OCI-LY7 (cell line): ENCODE data around the gene OSBPL7. TPM values are rescaled to one million over a fixed set of nuclear protein-coding genes. Genes with fewer than 3 reads are reported as not detected.

ENCODE experiments used
- BruUV-seq: library from RNA; stranded (reverse); fragments of 400-500 nt; replicated peaks from 2 replicates; lab custom pipeline; 2021; lab: Mats Ljungman, UMichigan
- CTCF ChIA-PET: fragments of 300-600 bp; sonication (Branson Sonifier 250); formaldehyde crosslinking; loops from one replicate; lab custom pipeline; 2022; ENCODE audit warnings: antibody characterized with exemption; ENCODE audit not compliant: unreplicated experiment; lab: Charles Lee
- POLR2A ChIA-PET: fragments of 300-600 bp; sonication (Branson Sonifier 250); formaldehyde crosslinking; loops from one replicate; lab custom pipeline; 2022; ENCODE audit warnings: antibody characterized with exemption; lab: Charles Lee
- DNase-seq: peaks from one replicate; pipeline ENCODE4 v3.0.0-alpha.2; 2015; ENCODE audit warnings: low spot score
- H2AFZ ChIP-seq: fragments of 200-600 bp; sonication (generic), shearing (Covaris generic); 2 replicates; pipeline ENCODE4 v1.6.1; 2014; ENCODE audit warnings: mild to moderate bottlenecking, antibody characterized with exemption, low read length, moderate library complexity
- H3K27ac ChIP-seq: fragments of 200-600 bp; sonication (generic); 2 replicates; pipeline ENCODE4 v1.5.1; 2014; ENCODE audit warnings: mixed run types, low read depth, mild to moderate bottlenecking, moderate library complexity, low read length, inconsistent platforms; ENCODE audit not compliant: poor library complexity, severe bottlenecking
- H3K36me3 ChIP-seq: fragments of 200-600 bp; sonication (generic); 2 replicates; pipeline ENCODE4 v1.6.1; 2014; ENCODE audit warnings: mild to moderate bottlenecking, antibody characterized with exemption, low read length, moderate library complexity, mixed read lengths; ENCODE audit not compliant: insufficient read depth
- H3K4me1 ChIP-seq: fragments of 200-600 bp; sonication (generic); 2 replicates; pipeline ENCODE4 v1.5.1; 2014; ENCODE audit warnings: mild to moderate bottlenecking, low read length; ENCODE audit not compliant: insufficient read depth, poor library complexity, severe bottlenecking
- H3K4me2 ChIP-seq: fragments of 200-600 bp; sonication (generic); 2 replicates; pipeline ENCODE4 v1.6.1; 2014; ENCODE audit warnings: mild to moderate bottlenecking, low read length
- H3K4me3 ChIP-seq: fragments of 200-600 bp; sonication (generic); 2 replicates; pipeline ENCODE4 v1.5.1; 2014; ENCODE audit warnings: mild to moderate bottlenecking, low read depth, low read length; ENCODE audit not compliant: poor library complexity, severe bottlenecking
- H3K79me2 ChIP-seq: fragments of 200-600 bp; sonication (generic); 2 replicates; pipeline ENCODE4 v1.6.1; 2016; ENCODE audit warnings: low read depth, mild to moderate bottlenecking, low read length, moderate library complexity, mixed read lengths; ENCODE audit not compliant: insufficient read depth
- H3K9me2 ChIP-seq: fragments of 200-600 bp; sonication (generic); 2 replicates; pipeline ENCODE4 v1.6.1; 2016; ENCODE audit warnings: mild to moderate bottlenecking, low read length, mixed read lengths; ENCODE audit not compliant: insufficient read depth
- H3K9me3 ChIP-seq: fragments of 200-600 bp; sonication (generic); 2 replicates; pipeline ENCODE4 v1.6.1; 2014; ENCODE audit warnings: mild to moderate bottlenecking, mixed run types, low read length, mixed read lengths
- H4K20me1 ChIP-seq: fragments of 200-600 bp; sonication (generic); 2 replicates; pipeline ENCODE4 v1.6.1; 2014; ENCODE audit warnings: mild to moderate bottlenecking, antibody characterized with exemption, low read length, moderate library complexity, mixed read lengths; ENCODE audit not compliant: insufficient read depth
- EZH2phosphoT487 ChIP-seq: fragments of 200-600 bp; sonication (generic); IDR thresholded peaks from 2 replicates; pipeline ENCODE4 v1.6.1; 2018; ENCODE audit warnings: low read depth, borderline replicate concordance, mild to moderate bottlenecking, mixed run types, antibody characterized with exemption, low read length, moderate library complexity, mixed read lengths
- intact Hi-C: fragments of 100-400 bp; cut with micrococcal nuclease; formaldehyde crosslinking; loops from one replicate; pipeline ENCODE4 v1.10.0; 2022; ENCODE audit not compliant: unreplicated experiment
- total RNA-seq, 2 experiments: library from RNA; depleted of rRNA in 1 of 2; stranded (reverse); fragments of >200 nt in 1 of 2; shearing (Covaris generic) in 1 of 2; gene quantifications; 2 replicates each; pipeline ENCODE4 v1.2.3, GENCODE V29; 2014 to 2022
- TF ChIP-seq, protein P1 (sequence below): fragments of 200-600 bp; sonication (generic); conservative IDR thresholded peaks from 2 replicates; pipeline ENCODE4 v1.5.1; 2014; ENCODE audit warnings: mild to moderate bottlenecking, antibody characterized with exemption, low read length, moderate library complexity, mixed read lengths

The OSBPL7 gene
- total RNA-seq, 2 experiments from 2014 or later: 24.4 to 35.7 TPM

- Histone ChIP-seq H3K4me1 (no peaks in the 10 kb centered on the region), H3K27ac (no peak overlapping the region), H4K20me1 (no peaks in the 10 kb centered on the region), H3K4me2 (no peak overlapping the region), H2AFZ (no peak overlapping the region), H3K36me3 (peaks cover 4% of the 10 kb centered on the region; the same call in 1 of the 2 replicates), H3K79me2 (no peaks in the 10 kb centered on the region), H3K9me2 (no peaks in the 10 kb centered on the region), H3K4me3 (no peak overlapping the region), H3K9me3 (no peaks in the 10 kb centered on the region)
- BruUV-seq: no TSS peak
- DNase-seq: no peak
- ChIA-PET POLR2A (interaction anchor here (0.6 kb wide), 1 partner anchor 1030 kb away, joined by 3 read pairs; no protein-coding TSS in a partner anchor), CTCF (no interaction called here)
- intact Hi-C loops: no loop called here
- TF ChIP-seq, protein P1, sequence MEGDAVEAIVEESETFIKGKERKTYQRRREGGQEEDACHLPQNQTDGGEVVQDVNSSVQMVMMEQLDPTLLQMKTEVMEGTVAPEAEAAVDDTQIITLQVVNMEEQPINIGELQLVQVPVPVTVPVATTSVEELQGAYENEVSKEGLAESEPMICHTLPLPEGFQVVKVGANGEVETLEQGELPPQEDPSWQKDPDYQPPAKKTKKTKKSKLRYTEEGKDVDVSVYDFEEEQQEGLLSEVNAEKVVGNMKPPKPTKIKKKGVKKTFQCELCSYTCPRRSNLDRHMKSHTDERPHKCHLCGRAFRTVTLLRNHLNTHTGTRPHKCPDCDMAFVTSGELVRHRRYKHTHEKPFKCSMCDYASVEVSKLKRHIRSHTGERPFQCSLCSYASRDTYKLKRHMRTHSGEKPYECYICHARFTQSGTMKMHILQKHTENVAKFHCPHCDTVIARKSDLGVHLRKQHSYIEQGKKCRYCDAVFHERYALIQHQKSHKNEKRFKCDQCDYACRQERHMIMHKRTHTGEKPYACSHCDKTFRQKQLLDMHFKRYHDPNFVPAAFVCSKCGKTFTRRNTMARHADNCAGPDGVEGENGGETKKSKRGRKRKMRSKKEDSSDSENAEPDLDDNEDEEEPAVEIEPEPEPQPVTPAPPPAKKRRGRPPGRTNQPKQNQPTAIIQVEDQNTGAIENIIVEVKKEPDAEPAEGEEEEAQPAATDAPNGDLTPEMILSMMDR: no peak
- no peak for TF ChIP-seq EZH2phosphoT487
Observed at GRCh38 chr17:47803751-47804150, 17.8 kb downstream of the OSBPL7 start.

DNA sequence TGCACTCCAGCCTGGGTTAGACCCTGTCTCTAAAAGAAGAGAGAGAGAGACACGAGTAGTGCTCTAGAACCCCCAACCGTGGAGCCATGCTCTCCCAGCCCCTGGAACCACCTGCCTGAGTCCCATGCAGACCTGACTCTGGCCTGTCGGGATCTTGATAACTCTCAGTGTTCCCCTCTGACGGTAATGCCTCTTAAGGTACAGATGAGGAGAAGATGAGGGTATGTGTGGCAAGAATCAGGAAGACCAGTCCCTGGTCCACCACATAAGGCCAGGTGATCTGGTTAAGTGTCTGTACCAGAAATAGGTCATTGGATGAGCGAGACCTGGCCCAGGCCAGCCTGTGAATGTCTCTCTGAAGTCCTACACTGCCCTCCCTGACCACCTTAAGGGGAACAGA lies 18.4 kb downstream of the OSBPL7 start:
- no peaks in the 10 kb centered on the region for H3K79me2 ChIP-seq
- no peak overlapping the region for H3K4me2 ChIP-seq
- TF ChIP-seq, protein P1: no peak
- TF ChIP-seq EZH2phosphoT487: no peak
- H3K36me3 ChIP-seq: peaks cover 4% of the 10 kb centered on the region; the same call in 1 of the 2 replicates
- intact Hi-C loops: no loop called here
- CTCF ChIA-PET: no interaction called here
- no TSS peak for BruUV-seq
- H3K4me3 ChIP-seq: no peak overlapping the region
- no peak for DNase-seq
- no peaks in the 10 kb centered on the region for H4K20me1 ChIP-seq
- no peaks in the 10 kb centered on the region for H3K9me3 ChIP-seq
- H3K4me1 ChIP-seq: no peaks in the 10 kb centered on the region
- H3K9me2 ChIP-seq: no peaks in the 10 kb centered on the region
- no peak overlapping the region for H3K27ac ChIP-seq
- H2AFZ ChIP-seq: no peak overlapping the region
- POLR2A ChIA-PET: no interaction called here

DNA sequence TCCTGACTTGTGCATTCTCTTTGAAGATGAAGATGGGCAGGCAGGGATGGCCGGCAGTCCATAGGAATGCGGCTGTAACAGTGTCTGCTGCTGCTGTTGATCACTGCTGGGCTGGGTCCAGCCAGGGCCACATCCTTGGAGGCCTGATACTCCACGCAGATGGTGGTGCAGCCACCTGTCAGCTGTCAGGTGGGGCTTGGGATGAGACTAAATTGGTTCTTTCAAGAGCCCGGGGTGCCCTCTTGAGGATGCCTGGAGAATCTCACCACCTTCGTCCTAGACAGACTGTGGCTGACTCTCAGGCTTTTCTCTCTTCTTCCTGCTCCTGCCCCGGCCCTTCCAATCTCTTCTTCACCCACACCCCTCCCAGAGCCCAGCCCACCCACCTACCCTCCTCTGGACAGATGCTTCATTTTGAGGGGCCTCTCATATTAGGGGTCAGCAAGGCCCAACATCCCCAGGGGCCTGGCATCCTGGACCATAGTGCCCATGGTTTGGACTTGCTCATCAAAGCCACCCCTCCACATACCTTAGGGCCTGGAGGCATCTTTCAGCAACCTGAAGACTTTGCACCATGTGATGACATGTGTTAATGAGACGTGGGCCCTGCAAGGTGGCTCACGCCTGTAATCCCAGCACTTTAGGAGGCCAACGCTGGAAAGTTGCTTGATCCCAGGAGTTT lies 19.1 kb downstream of the OSBPL7 start:
- CTCF ChIA-PET: no interaction called here
- Histone ChIP-seq H3K9me2 (no peaks in the 10 kb centered on the region), H3K4me3 (no peak overlapping the region), H3K4me1 (no peaks in the 10 kb centered on the region), H3K27ac (no peak overlapping the region), H2AFZ (no peak overlapping the region), H3K79me2 (no peaks in the 10 kb centered on the region), H3K9me3 (no peaks in the 10 kb centered on the region), H3K4me2 (no peak overlapping the region), H3K36me3 (peaks cover 4% of the 10 kb centered on the region; the same call in 1 of the 2 replicates), H4K20me1 (no peaks in the 10 kb centered on the region)
- POLR2A ChIA-PET: no interaction called here
- TF ChIP-seq, protein P1: peak; percentile 85
- no peak for TF ChIP-seq EZH2phosphoT487
- peak; percentile 81 for DNase-seq
- intact Hi-C loops: loop anchor here (1.0 kb wide), 2 partner anchors 26 to 103 kb away; no protein-coding TSS in a partner anchor
- no TSS peak for BruUV-seq
